ENCODE measurements around the gene OST4. TPM values are rescaled to one million over a fixed set of nuclear protein-coding genes. Genes with fewer than 3 reads are reported as not detected.
"Not testable (repeated sequence)": the region's sequence is repeated elsewhere in the genome, so short reads cannot be mapped to it uniquely, and the experiment has no call there.

Gene OST4
- total RNA-seq (100 to 1,000 TPM; 244 to 428 (median 382) TPM), polyA plus RNA-seq (100 to 1,000 TPM; 366 to 688 (median 635) TPM)

DNA sequence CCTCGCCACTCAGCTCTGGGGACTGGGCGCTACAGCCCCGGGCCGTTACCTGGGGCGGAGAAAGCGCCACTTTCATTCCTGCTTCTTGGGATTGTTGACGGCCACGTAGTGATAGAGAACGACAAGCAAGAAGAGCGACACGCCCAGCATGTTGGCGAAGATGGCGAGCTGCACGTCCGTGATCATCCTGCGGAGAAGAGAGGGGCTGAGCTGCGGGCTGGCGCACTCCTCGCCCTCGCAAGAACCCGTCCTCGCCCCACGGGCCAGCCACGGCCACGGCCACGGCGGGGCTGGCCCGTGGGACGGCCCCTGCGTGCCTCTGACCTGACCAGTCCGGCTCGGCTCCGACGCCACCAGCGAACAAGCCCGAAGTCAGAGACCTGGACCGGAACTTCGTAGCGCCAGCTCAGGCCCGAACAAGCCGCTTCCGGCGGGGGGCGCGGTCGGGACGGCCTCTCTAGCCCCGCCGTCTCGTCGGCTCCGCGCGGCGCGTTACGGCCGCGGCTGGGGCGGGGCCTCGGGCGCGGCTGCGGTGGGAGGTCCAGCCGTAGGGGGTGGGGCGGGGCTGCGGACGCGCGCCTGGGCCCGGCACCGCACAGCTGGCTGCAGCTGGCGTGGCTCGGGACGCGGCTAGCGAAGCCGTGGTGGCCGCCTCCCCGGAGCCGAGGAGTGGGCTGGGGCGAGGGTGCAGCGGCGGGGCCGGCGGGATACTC is at the start of gene OST4:
TSS of gene OST4 (minus strand) at position 378 of the 713 bp plus-strand sequence.
- WGBS, 2 donors, result 0% methylated on average over 86 of the region's 86 CpGs
- DNase-seq, result peak; percentile 97
- Histone ChIP-seq H3K27ac (peak within 1 kb of the TSS; percentile 94 to 98 (median 97)), H3K9me3 (no peaks in the 10 kb centered on the region), H3K4me1 (peaks cover 0 to 74% (median 68%) of the 10 kb centered on the region in 4 donors), H3K36me3 (peaks cover 0 to 30% (median 5%) of the 10 kb centered on the region in 4 donors), H3K27me3 (no peaks in the 10 kb centered on the region), H3K4me3 (peak within 1 kb of the TSS; percentile 70 to 94 (median 84))
- intact Hi-C loops (cut with DNase I), result loop anchor here (1.0 kb wide), 1 partner anchor 20 kb away; the partner anchor contains the start of gene AGBL5
- TF ChIP-seq CTCF (IDR thresholded peaks at IDR 0.05) (no peak), EP300 (IDR thresholded peaks at IDR 0.05) (no peak), POLR2AphosphoS5 (IDR thresholded peaks at IDR 0.05) (peak; percentile 86 to 95 (median 93)), POLR2A (IDR thresholded peaks at IDR 0.05) (peak; percentile 63 to 76)

GRCh38 chr2:27119330-27119670 is 47.8 kb upstream of the OST4 start:
- intact Hi-C loops (cut with DNase I); H3K27ac ChIP-seq; H3K36me3 ChIP-seq; DNase-seq; H3K9me3 ChIP-seq: not testable (repeated sequence)
- Histone ChIP-seq H3K27me3 (peaks cover 16 to 33% (median 23%) of the 10 kb centered on the region in 3 donors), H3K4me1 (peaks cover 0 to 23% (median 13%) of the 10 kb centered on the region in 4 donors), H3K4me3 (peak overlapping the region in 3 of 4 donors; percentile 34 to 44 (median 39))
- 75 to 85% methylated on average over 8 of the region's 8 CpGs for WGBS, 2 donors

DNA sequence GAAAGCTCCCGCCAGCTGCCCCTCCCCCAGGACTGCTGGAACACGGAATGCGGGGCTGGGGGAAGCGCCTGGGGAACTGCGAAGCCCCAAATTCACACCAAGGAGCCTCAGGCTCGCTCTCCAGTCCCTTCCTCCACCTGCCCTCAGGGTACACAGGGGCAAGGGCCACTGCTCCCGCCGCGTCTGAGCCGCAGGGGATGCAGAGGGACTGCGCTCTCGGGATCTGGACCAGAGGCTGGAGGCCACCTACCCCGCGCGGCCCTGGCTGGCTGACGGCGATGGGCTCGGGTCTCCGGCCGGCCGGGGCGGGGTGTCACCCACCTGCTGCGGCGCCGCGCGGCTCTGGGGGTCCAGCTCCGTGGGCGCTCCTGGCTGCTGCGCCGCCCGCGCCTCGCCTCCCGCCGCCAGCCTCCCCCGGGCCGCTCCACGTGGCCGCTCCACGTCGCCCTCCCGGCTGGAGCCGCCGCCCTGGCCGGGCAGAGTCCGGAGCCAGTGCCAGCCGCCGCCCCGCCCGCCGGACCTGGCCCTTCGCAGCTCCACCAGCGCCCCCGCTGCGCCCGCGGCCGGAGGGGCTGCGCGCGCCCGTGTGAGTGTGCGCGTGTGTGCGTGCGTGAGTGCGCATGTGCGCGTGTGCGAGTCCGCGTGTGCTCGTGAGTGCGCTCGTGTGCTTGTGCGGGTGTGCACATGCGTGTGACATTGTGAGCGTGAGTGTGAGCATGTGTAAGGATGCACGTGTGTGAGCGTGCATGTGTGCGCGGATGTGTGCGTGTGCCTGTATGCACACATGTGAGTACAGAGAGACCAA is 47.3 kb upstream of the OST4 start, which contains the start of gene CGREF1:
TSS of gene CGREF1 (minus strand) at position 604 of the 805 bp plus-strand sequence. CDS start 14,762 bp downstream, outside the sequence.
- Histone ChIP-seq H3K36me3 (no peaks in the 10 kb centered on the region), H3K27me3 (peaks cover 16 to 33% (median 23%) of the 10 kb centered on the region in 3 donors), H3K4me1 (peaks cover 0 to 18% (median 11%) of the 10 kb centered on the region in 4 donors), H3K27ac (no peak within 1 kb of the TSS), H3K9me3 (no peaks in the 10 kb centered on the region), H3K4me3 (peak within 1 kb of the TSS in 3 of 4 donors; percentile 34 to 44 (median 39))
- WGBS, 2 donors, result 2 to 5% methylated on average over 84 of the region's 84 CpGs
- intact Hi-C loops (cut with DNase I), result no loop called here
- no peak for DNase-seq
- no peak for TF ChIP-seq POLR2AphosphoS5 (IDR thresholded peaks at IDR 0.05)

GRCh38 chr2:27117995-27118524 is 46.6 kb upstream of the OST4 start:
- peaks cover 0 to 12% (median 10%) of the 10 kb centered on the region in 4 donors for H3K4me1 ChIP-seq
- H3K27ac ChIP-seq, result no peak overlapping the region
- peak overlapping the region in 2 of 4 donors; percentile 39 to 44 for H3K4me3 ChIP-seq
- intact Hi-C loops (cut with DNase I), result no loop called here
- DNase-seq, result no peak
- H3K9me3 ChIP-seq, result no peaks in the 10 kb centered on the region
- no peaks in the 10 kb centered on the region for H3K36me3 ChIP-seq
- TF ChIP-seq EP300 (IDR thresholded peaks at IDR 0.05) (no peak), CTCF (IDR thresholded peaks at IDR 0.05) (no peak), POLR2A (IDR thresholded peaks at IDR 0.05) (no peak), POLR2AphosphoS5 (IDR thresholded peaks at IDR 0.05) (no peak)
- 33 to 35% methylated on average over 14 of the region's 14 CpGs for WGBS, 2 donors
- peaks cover 16 to 33% (median 23%) of the 10 kb centered on the region in 3 donors for H3K27me3 ChIP-seq

DNA sequence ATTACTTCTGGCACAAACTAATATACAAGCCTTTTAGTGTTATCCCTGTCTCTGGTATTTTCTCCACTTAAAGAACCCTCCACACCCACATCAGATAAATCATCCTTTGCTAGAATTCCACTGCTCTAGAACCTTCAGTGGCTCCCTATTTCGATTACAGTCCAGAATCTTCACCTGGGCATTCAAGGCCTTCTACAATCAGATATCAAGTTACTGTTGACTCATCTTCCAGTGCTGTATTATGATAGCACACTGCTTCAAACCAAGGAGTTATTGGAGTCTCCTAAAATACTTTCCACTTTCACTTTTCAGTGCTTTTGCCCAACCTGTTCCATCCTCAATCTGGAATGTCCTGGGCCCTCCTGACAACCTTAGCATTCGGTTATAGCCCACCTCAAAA is 44.1 kb upstream of the OST4 start:
- intact Hi-C loops (cut with DNase I), result no loop called here

DNA sequence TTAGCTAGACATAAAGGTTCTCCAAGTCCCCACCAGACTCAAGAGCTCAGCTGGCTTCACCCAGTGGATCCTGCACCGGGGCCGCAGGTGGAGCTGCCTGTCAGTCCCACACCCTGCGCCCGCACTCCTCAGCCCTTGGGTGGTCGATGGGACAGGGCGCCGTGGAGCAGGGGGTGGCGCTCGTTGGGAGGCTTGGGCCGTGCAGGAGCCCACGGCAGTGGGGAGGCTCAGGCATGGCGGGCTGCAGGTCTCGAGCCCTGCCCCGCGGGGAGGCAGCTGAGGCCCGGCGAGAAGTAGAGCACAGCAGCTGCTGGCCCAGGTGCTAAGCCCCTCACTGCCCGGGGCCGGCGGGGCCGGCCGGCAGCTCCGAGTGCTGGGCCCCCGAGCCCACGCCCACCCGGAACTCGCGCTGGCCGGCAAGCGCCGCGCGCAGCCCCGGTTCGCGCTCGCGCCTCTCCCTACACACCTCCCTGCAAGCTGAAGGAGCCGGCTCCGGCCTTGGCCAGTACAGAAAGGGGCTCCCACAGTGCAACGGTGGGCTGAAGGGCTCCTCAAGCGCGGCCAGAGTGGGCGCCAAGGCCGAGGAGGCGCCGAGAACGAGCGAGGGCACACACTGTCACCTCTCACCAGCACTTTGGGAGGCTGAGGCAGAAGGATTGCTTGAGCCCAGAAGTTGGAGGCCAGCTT is 40.1 kb upstream of the OST4 start:
- H3K9me3 ChIP-seq; H3K4me1 ChIP-seq; DNase-seq; H3K27me3 ChIP-seq; intact Hi-C loops (cut with DNase I); H3K4me3 ChIP-seq; H3K36me3 ChIP-seq; H3K27ac ChIP-seq: not testable (repeated sequence)
- WGBS, 2 donors, result 94 to 95% methylated on average over 49 of the region's 49 CpGs

More for the DNA sequence above, 44.1 kb upstream of the OST4 start:
- no peak overlapping the region for H3K4me3 ChIP-seq
- WGBS, 2 donors, result 58 to 71% methylated on average over 2 of the region's 2 CpGs
- no peak overlapping the region for H3K27ac ChIP-seq
- no peaks in the 10 kb centered on the region for H3K36me3 ChIP-seq
- H3K27me3 ChIP-seq, result peaks cover 16 to 33% (median 23%) of the 10 kb centered on the region in 3 donors
- DNase-seq, result no peak
- TF ChIP-seq EP300 (IDR thresholded peaks at IDR 0.05), result no peak
- no peak for TF ChIP-seq POLR2AphosphoS5 (IDR thresholded peaks at IDR 0.05)
- TF ChIP-seq POLR2A (IDR thresholded peaks at IDR 0.05), result no peak
- TF ChIP-seq CTCF (IDR thresholded peaks at IDR 0.05), result no peak
- H3K9me3 ChIP-seq, result no peaks in the 10 kb centered on the region
- H3K4me1 ChIP-seq, result peaks cover 0 to 12% (median 10%) of the 10 kb centered on the region in 4 donors

GRCh38 chr2:27110603-27111352 is 39.3 kb upstream of the OST4 start:
- DNase-seq; H3K4me3 ChIP-seq; H3K36me3 ChIP-seq; H3K27ac ChIP-seq; intact Hi-C loops (cut with DNase I); H3K9me3 ChIP-seq; H3K4me1 ChIP-seq: not testable (repeated sequence)
- H3K27me3 ChIP-seq, result peaks cover 0 to 13% (median 0%) of the 10 kb centered on the region in 3 donors
- WGBS, 2 donors, result 84 to 85% methylated on average over 24 of the region's 24 CpGs

Measured in sigmoid colon (tissue), 7 donors.